HG03432 (cell line): ENCODE results near the gene EPS8.

Experiments
- ATAC-seq: cut with Tn5 transposase; IDR thresholded peaks from one replicate; pipeline ENCODE4 v1.9.1; 2021; ENCODE audit warnings: mild to moderate bottlenecking, moderate library complexity; ENCODE audit not compliant: unreplicated experiment

EPS8 gene

DNA sequence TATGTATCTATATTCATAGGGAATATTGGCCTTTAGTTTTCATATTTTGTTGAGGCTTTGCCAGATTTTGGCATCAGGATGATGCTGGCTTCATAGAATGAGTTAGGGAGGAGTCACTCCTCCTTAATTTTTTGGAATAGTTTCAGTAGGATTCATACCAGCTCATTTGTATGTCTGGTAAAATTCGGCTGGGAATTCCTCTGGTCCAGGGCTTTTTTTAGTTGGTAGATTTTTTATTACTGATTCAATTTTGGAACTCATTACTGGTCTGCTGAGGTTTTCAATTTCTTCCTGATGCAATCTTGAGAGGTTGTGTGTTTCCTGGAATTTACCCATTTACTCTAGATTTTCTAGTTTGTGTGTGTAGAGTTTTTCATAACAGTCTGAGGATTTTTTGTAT, 175.2 kb downstream of the EPS8 start:
- ATAC-seq: no peak

DNA sequence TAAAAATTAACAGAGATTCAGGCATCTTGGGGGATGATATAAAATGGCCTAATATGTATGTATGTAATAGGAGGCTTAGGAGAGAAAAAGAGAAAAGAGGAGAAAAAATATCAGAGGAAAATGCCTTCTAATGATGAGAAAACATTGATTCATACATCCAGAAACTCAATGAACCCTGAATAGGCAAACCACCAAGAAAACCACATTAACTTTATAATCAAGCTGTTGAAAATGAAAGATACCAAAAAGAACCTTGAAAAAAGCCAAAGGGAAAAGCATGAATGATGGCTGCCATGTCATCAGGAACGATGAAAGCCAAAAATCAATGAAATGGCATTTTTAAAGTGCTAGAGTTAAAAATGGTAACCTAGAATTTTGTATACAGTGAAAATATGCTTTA, 180.2 kb downstream of the EPS8 start:
- no peak for ATAC-seq

DNA sequence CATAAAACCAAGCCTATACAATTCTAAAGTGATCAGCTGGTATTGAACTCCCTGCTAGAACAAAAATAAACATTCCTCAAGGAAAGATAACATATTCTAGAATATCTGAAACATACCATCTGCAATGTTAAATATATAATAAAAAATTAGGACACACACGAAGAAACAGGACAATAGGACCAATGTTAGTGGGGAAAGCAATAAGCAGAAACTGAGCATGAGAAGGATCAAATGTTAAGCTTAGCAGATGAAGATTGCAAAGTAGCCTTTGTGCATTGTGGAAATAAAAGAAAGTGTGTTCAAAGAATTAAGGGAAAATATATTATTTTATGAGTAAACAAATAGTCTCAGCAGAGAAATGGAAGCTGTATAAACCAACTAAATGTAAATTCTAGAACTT, 180.8 kb downstream of the EPS8 start:
- ATAC-seq: no peak

DNA sequence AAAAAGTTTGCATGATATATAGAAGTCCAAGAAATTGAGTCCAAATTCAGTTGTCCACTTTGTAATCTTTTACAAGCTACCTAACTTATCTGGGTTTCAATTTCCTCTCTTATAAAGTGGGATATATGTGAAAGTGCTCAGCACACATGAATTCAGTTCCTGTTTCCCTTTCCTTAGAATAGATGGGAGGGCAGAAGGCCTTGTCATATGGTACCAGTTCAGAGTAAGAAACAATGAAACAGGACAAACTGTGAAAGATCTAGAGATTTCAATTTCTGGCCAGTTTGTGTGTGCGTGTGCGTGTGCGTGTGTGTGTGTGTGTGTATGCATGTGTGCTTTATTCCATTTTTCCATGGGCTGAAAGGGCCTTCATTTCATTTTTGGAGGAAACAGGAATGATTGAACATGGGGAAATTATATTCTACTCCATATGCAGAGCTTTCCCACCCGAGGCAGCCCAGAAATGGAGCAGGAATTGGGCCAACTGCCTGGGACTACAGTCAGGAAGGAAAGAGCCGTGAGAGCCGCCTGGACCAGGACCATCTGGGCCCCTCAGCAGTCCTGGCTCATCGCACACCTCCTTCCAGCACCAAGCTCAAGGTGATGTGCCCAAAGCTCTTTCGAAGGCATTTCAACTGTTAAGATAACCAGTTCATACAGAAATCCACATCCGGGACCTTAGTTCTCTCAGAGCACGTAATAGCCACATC, 183.2 kb downstream of the EPS8 start:
- no peak for ATAC-seq

DNA sequence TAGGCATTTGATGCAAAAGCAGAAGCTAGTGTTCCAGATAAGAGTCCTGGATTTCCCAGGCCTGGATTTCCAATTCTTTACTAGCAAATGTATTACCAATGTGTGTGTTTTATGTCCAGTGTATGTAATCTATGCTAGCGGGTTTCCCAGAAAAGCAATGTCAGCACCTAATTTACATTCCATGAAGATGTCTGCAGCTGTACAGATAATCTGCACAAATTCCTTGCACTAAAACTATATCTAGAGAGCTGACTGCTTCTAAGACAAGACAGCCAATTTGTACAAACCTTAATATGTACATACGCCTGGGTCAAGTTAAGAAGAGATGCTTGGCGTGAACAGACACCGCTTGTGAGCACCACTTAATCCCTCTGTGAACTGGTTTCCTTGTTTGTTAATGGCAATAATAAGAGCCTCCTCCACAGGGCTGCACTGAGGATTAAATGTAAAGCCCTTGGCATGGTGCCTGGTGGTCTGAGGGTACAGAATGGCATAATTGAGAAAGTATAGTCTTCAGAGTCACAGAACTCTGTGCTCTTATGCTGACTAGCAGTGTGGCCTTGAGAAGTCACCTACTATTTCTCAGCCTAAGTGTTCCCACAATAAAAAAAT, 185.6 kb downstream of the EPS8 start:
- ATAC-seq: no peak

DNA sequence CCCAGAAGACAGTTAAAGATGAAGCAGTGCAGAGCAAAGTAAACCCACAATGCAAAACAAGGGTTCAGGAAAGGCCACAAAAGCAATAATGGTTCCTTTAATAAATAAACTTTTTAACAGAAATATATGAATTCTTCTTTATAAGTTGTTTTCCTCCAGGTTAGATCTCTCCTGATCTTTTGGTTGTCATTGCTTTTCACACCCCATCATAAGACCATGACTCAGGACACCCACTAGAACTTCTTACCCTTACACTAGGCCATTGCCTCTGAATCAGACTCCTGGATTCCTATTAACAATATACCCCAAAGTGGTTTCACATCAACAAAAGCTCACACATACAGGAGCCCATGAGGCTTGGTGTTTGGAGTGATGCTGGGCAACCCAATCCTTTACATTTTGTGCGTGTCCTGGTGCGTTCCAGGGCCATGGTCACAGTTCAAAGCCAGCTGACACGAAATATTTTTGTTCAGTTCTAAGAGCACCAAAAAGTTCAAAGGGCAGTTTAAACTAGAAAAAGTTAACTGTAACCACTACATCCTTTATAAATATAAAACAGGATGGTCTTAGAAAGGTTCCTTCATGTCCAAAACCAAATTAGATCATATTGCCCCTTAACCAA, 187.0 kb downstream of the EPS8 start:
- ATAC-seq: no peak

DNA sequence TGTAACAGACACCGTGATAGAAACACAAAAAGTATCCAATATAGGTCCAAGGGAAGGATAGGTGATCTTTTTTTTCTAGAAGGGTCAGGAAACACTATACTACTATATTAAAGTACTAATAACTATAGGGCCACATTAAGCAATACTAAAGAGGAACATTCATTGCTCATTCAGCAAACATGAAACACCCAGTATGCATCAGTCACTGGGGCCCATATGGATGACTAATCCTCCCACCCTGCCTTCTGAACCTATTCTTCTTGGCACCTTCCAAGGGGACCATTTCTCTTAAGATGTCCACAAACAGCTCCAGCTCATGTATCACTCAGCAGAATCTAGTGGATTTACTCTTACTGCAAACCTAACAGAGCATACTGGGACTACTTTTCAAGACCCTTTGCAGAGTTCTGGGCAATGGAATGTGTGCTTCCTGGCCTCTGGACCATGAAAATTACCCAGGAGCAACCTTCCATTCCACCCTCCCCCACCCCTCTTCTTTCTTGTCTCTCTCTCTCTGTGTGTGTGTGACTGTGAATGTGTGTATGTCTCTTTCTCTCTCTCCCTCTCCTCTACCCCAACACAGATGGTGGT, 187.9 kb downstream of the EPS8 start:
- ATAC-seq: no peak

DNA sequence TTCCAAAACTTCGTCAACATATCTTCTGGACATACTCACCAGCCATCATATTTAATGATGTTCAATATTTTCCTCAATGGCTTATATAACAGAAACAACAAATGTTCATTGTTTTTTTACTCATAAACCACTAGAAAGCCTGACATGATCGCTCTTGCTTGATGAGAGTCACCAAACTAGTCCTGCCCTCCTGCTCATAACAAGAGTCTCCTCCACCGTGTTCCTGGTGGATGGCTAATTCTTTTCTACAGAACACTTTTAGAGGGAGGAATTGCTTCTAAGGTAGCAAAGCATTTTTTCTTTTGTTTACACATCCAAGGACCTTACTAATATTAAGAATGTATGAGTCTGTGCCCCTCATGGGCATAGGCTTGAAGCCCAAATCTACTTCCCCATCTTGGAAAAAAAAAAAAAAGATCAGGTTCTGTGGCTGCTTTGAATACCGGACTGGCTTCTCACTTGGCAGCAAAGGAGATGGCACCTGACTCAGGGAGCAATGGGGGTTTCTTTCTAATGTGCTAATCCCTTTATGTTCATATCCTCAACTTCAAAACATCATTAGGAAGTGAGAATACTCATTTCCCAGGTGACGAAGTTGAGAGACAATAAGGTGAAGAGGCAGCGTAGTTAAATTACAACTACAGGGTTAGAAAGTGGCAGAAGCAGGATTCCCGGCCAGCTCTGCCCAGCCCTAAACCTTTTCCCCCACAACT, 188.8 kb downstream of the EPS8 start:
- no peak for ATAC-seq

DNA sequence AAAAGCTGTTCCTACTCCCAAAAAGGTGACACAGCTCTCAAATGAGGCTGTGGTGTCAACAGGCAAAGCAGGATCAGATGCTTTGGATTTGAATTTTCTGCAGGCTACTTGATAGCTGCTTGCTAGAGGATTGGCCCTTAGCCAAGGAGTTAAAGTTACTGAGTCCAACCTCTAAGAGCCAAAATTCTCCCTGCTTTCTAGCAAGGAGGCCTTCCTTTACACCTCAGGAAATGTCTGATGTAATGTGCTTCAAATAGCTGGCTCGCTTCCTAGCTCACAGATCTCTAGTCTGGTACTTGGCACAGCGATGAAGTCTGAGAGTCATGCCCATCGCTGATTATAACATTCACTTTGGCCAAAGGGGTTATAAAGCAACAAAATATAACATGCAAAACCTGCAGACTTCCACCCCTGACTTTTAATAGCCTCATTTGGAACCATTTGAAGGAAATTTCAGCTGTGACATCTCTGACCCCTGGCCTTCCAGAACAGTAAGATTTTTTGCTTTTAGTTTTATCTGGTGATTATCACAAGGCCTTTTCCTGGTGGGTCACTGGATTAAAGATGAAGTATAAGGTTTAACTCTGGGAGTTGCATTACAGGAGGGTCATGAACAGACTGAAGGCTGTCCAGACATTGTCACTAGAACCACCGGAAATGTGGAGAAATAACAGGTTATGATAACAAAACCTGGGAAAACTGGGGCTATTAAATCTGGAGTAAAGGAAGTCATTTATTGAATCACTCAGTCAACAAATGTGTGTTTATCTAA, 189.7 kb downstream of the EPS8 start:
- no peak for ATAC-seq

DNA sequence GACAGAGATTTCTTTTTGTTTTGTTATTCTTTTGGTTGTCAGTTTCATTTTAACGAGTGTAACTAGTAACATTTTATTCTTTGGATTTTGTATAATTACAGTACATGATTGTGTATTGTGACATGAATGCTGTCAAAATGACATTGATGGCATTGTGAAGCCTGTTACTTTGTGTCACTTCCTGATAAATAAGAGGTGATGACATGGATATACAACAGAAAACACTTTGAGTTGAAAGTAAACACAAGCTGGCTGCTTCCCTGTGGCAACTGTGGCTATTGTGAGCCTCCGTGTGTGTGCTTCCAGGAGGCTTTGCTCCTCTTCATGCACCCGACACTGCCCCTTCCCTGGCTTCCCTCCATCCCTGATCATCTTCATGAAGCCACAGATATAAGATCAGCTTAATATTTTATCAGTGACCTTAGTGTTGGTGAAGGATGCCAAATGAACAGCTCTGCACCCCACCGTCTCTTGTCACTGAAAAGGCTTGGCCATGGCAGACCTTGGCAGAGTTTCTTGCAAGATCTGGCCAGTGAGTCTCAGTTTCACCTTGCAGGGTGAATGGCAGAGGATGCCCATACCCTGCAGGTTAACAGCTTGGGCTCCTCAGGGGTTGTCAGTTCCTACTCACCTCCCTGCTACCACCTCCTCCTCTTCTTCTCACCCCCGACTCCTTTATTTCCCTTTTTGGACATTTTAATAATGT, 191.9 kb downstream of the EPS8 start:
- no peak for ATAC-seq

DNA sequence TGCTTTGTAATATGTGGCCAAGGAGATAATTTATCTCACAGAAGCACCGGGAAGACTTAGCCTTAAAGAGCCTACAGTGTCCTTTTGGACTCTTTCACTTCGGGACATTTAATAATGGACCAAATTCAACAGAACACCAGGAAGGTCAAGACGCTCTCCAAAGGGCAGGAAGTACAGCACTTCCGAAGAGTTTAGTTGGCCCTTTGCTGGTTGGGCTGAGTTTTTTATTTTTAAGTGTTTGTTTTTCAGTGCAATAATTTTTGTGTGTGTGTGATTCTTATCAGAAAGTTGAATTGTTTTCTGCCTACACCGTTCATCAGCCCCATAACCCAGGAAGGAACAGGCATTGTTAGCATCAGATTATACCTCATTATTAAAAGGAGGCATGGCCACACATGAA, 193.0 kb downstream of the EPS8 start:
- ATAC-seq: no peak

DNA sequence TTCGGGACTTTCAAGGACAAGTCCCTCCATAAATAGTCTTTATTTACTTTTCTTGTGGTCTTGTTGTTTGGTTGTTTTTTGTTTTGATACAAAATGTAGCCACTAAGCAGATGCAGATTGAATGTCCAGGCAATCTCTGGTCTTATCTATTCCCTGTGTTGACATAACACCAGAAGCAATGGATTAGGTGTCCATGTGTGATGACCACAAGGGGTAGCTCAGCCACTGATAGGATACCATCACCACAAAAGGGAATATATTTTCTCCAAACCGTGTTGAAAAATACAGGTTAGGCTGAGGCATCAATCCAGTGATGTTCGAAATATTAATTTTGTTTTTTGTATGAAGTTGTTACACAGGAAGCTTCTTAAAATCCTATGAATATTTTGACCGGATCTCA, 196.3 kb downstream of the EPS8 start:
- no peak for ATAC-seq

DNA sequence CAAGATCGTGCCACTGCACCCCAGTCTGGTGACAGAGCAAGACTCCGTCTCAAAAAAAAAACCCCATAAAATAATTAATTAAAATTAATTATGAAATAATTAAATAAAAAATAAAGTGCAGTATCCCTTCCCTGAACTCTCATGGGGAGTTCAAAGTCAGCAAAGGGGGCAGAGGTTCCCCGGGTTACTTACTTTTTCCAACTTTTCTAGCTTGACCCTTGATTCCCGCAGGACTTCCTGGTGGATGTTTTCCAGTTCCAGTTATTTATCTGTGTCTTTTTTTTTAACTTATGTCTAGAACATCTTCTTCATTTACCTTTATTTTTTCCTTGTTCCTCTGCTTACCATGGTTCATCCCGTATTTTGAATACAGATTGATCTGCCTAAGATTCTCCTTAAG, 197.4 kb downstream of the EPS8 start:
- no peak for ATAC-seq

DNA sequence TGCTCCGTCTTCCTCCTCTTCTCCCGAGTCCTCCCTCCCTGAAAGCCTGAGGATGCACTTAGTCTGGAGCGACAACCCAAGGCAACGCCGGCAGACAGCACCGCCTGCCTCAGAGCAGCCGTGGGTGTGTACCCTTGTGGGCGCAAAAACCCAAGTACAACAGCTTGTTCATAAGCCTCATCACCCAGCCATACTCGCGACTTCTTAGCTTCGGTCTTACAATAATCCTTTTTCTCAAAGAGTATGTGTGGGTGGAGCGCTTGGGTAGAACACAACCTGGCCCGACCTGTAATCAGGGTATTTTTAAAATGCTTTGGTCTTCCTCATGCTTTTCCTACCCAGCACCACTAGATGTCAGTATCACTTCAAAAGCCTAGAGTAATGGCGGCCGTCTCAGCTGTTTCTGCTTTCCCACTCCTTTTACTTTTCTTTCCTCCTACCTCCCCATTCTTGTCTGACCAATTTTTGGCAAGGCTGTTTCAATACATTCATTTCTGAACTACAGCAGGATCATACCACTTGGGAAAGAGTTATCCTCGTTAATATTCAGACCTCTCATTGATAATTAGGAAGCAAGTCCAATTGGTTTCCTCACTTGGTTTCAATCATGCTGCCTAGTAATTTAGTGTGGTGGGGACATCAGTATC, 198.9 kb downstream of the EPS8 start:
- peak; percentile 92 for ATAC-seq

DNA sequence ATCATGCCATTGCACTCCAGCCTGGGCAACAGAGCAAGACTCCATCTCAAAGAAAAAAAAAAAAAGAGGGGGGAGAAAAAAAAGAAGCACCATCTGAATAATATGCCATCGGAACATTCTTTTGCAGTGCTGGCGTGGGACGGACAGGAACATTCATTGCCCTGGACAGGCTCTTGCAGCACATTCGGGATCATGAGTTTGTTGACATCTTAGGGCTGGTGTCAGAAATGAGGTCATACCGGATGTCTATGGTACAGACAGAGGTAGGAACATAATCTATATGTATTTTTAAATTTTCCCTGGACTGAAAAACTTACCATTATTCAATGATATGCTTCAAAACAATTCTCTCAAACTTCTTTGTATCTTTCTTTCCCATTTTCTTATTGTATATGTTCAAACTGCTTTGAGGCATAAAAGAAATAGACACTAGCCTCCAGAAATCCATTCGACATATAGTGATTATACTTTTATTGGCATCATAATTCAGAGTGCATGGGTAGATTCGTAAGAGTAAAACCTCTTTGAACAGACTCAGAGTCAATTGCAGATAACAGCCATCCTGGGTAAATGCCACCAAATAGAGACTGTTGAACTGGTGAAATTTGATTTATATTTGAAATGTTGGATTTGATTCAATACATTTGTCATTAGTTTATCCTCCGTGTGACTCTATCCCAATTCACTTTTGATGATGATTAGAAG, 199.7 kb downstream of the EPS8 start:
- ATAC-seq: no peak

DNA sequence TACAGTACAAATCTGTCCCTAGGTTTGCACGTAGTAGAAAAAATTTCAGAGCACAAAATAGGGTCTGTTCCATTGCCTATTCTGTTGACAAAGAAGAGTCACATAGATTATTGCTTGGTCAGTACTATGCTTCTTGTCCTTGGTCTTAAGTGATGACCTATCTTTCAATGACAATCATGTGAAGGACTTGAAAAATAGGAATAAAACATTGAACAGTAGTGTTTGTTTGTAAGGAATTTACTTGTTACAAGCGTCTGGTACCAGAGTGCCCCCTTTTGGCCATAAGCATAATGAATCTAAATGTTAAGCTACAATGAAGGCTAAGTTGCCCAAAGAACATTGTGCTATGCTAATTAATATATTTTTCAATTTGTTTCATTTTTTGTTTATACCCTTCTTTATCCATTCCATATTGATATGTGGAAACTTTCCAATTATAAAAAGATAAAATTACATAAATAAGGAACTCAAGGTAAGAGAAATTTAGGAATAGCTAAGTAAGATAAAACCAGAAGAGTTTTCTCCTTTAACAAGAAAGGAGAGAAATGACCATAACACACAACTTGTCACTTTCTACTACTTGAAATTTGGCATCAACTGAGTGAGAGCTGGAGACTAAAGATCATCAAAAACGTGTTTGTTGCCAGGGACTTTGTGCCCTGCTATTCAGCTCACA, 204.7 kb downstream of the EPS8 start:
- ATAC-seq: no peak

DNA sequence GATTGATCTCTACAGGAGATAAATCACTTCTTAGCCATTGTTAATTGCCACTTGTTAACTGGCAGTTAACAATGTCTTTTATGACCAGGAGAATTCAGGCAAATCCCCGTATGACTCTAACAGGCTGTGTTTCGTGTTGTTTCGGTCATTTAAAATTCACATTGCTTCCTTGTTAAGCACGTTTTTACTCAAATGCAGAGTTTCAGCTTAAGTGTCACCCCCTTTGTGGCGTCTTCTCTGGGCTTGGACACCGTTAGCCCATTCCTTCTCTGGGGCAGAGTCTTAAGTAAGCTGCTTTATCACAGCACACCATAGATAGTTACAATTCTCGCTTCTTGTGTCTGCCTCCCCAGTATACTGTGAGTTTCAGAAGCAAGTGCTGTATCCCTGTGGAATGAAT, 205.4 kb downstream of the EPS8 start:
- no peak for ATAC-seq

DNA sequence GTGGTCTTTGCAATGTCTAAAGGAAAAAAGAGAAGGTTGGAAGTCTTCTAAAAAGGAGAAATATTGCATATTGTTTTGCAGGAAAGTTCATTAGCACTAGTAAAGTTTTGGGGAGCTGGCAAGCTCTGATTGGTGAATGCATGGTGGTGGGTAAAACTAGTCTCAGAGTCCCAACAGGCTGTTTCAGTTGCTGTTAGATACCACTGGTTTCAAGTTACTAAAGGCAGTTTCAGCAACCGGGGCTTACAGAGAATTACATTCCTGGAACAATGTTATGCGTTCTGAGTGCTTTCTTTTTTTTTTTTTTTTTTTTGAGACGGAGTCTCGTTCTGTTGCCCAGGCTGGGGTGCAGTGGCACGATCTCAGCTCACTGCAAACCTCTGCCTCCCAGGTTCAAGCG, 208.2 kb downstream of the EPS8 start:
- no peak for ATAC-seq
